ENCODE measurements around the gene LRRC38. TPM values are rescaled to one million over a fixed set of nuclear protein-coding genes. Genes with fewer than 3 reads are reported as not detected.

The LRRC38 gene
- total and polyA plus RNA-seq, 2 of the 8 experiments (the other 6 are each of a cell fraction or from before 2014, with no cell fraction given) = 0.17 to 0.63 TPM

- no peak overlapping the region for H2AFZ ChIP-seq (ENCODE audit: low read length)
- DNase-seq (ENCODE audit: low read depth in 1 of 2, low spot score in 2 of 2) (no peak), FAIRE-seq (no peak)
- no peaks in the 10 kb centered on the region for H3K79me1 ChIP-seq (ENCODE audit: low read depth, low read length)
- no peaks in the 10 kb centered on the region for H4K20me1 ChIP-seq (replicated peaks in 1 of 2; ENCODE audit: control insufficient read depth in 1 of 2, insufficient read depth in 2 of 2, low read length in 2 of 2)
- H3K4me3 ChIP-seq (ENCODE audit: extremely low read depth in 1 of 4, insufficient read depth in 2 of 4, low read depth in 3 of 4, low read length in 4 of 4) = no peak overlapping the region
- H3K23me2 ChIP-seq (ENCODE audit: low read depth, low read length) = no peaks in the 10 kb centered on the region; the same call in 1 of the 2 replicates
- H3K27ac ChIP-seq (ENCODE audit: low read depth, low read length) = no peak overlapping the region
- H3K56ac ChIP-seq (replicated peaks; ENCODE audit: insufficient read length, low read depth, low read length) = no peak overlapping the region
- H3K9me3 ChIP-seq (ENCODE audit: insufficient read depth in 2 of 2, low read depth in 1 of 2, low read length in 1 of 2) = no peaks in the 10 kb centered on the region
- H2BK5ac ChIP-seq (ENCODE audit: low read depth, low read length) = no peak overlapping the region
- H3K36me3 ChIP-seq (ENCODE audit: control insufficient read depth in 2 of 4, insufficient read depth in 4 of 4, low read length in 3 of 4) = no peaks in the 10 kb centered on the region
- H4K8ac ChIP-seq (ENCODE audit: extremely low read depth, insufficient read depth, low read length) = no peak overlapping the region
- peaks cover 0 to 6% (median 2%) of the 10 kb centered on the region in 4 experiments; a peak in 1 of 7 replicates for H3K4me1 ChIP-seq (replicated peaks in 1 of 4; ENCODE audit: control insufficient read depth in 3 of 4, insufficient read depth in 4 of 4, low read length in 3 of 4)
- H3K4ac ChIP-seq (replicated peaks; ENCODE audit: insufficient read length, low read depth, low read length) = no peak overlapping the region
- H4K5ac ChIP-seq (ENCODE audit: insufficient read length, low read depth, low read length) = no peak overlapping the region
- ChIA-PET CTCF (ENCODE audit: partially characterized antibody) (interaction anchor here (1.3 to 2.1 kb wide), 2 partner anchors 11 to 21 kb away, joined by 4 to 11 read pairs; no protein-coding TSS in a partner anchor), POLR2A (ENCODE audit: partially characterized antibody) (no interaction called here)
- H2AK5ac ChIP-seq (ENCODE audit: low read depth, low read length) = no peak overlapping the region
- 84% methylated on average over 4 of the region's 4 CpGs; no CpG with 5 or more reads in 1 of the 2 experiments for WGBS, 2 experiments (ENCODE audit: extremely low coverage in 1 of 2, insufficient coverage in 1 of 2, insufficient read length in 1 of 2, insufficient replicate concordance in 2 of 2, low coverage in 1 of 2, low lambda C conversion rate in 2 of 2, missing lambda C conversion rate in 1 of 2)
- H3K27me3 ChIP-seq (replicated peaks in 1 of 4; ENCODE audit: control insufficient read depth in 3 of 4, extremely low read depth in 1 of 4, insufficient read depth in 3 of 4, low read length in 3 of 4) = no peaks in the 10 kb centered on the region
- no peak overlapping the region for H3K4me2 ChIP-seq (ENCODE audit: insufficient read depth in 1 of 2, low read depth in 2 of 2, low read length in 2 of 2)
- H3K79me2 ChIP-seq (ENCODE audit: control insufficient read depth in 1 of 2, insufficient read depth in 2 of 2, low read length in 2 of 2) = no peaks in the 10 kb centered on the region; a peak in 1 of 4 replicates
- H3K18ac ChIP-seq (ENCODE audit: extremely low read depth, low read length) = no peak overlapping the region
- H2BK12ac ChIP-seq (ENCODE audit: low read depth, low read length) = no peak overlapping the region
- no peak overlapping the region for H2BK20ac ChIP-seq (ENCODE audit: low read length)
- H3K9ac ChIP-seq (replicated peaks in 1 of 4; ENCODE audit: extremely low read depth in 1 of 4, low read depth in 3 of 4, low read length in 3 of 4) = no peak overlapping the region
- no peak overlapping the region for H4K91ac ChIP-seq (replicated peaks; ENCODE audit: insufficient read length, low read length)
- no peak overlapping the region for H3K23ac ChIP-seq (ENCODE audit: insufficient read length)
- no peak overlapping the region for H2BK120ac ChIP-seq (replicated peaks; ENCODE audit: low read depth, low read length)
- H2BK15ac ChIP-seq (ENCODE audit: low read length) = no peak overlapping the region
- H3K14ac ChIP-seq (ENCODE audit: insufficient read length) = no peak overlapping the region
- no peak for TF ChIP-seq TEAD4 (IDR thresholded peaks at IDR 0.05; ENCODE audit: low read depth, low read length)
- no peak for TF ChIP-seq HDAC6 (IDR thresholded peaks at IDR 0.05; ENCODE audit: low read depth, low read length)
- TF ChIP-seq KDM4A (IDR thresholded peaks at IDR 0.05; ENCODE audit: low read depth, low read length, severe bottlenecking) = no peak
- no peak for TF ChIP-seq FOSL1 (IDR thresholded peaks at IDR 0.05; ENCODE audit: insufficient read depth, low read depth, low read length)
- no peak for TF ChIP-seq JUN (IDR thresholded peaks at IDR 0.05; ENCODE audit: low read depth, low read length)
Observed at GRCh38 chr1:13550663-13551062, 36.9 kb upstream of the LRRC38 start.
